GM12874 (cell line): ENCODE data around the gene KIF2C.

ENCODE experiments used
- TF ChIP-seq, protein P1 (sequence below): IDR thresholded peaks from 2 replicates; pipeline ENCODE4 v1.5.1; 2011; ENCODE audit warnings: low read depth, mild to moderate bottlenecking, control low read depth, low read length, moderate library complexity; ENCODE audit not compliant: insufficient read depth

KIF2C gene

GRCh38 chr1:44786138-44786840 lies 46.7 kb downstream of the KIF2C start:
- TF ChIP-seq, protein P1, sequence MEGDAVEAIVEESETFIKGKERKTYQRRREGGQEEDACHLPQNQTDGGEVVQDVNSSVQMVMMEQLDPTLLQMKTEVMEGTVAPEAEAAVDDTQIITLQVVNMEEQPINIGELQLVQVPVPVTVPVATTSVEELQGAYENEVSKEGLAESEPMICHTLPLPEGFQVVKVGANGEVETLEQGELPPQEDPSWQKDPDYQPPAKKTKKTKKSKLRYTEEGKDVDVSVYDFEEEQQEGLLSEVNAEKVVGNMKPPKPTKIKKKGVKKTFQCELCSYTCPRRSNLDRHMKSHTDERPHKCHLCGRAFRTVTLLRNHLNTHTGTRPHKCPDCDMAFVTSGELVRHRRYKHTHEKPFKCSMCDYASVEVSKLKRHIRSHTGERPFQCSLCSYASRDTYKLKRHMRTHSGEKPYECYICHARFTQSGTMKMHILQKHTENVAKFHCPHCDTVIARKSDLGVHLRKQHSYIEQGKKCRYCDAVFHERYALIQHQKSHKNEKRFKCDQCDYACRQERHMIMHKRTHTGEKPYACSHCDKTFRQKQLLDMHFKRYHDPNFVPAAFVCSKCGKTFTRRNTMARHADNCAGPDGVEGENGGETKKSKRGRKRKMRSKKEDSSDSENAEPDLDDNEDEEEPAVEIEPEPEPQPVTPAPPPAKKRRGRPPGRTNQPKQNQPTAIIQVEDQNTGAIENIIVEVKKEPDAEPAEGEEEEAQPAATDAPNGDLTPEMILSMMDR: peak; percentile 100

DNA sequence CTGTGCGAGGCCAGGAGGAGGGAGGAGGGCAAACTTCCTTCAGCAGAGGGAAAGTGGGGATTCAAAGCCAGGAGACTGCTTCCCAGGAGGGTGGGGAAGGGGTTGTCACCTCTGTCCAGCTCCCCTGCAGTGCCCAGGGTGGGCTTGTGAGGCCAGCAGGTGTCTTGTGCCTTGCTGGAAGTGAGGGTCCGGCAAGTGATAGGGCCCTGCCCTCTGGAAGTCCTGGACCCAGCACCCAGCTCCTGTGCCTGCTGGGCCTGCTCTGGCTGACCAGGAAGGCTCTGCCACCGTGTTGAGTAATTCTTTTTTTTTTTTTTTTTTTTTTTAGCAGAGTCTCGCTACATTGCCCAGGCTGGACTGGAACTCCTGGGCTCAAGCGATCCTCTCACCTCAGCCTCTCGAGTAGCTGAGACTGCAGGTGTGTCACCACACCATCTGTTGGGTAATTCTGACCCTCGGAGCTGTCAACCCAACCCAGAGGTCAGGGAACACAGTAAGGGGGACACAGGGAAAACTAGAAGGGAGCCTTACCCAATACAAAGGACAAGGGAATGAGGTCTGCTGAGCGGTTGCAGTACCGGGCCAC lies 47.3 kb downstream of the KIF2C start:
- TF ChIP-seq, protein P1: no peak

DNA sequence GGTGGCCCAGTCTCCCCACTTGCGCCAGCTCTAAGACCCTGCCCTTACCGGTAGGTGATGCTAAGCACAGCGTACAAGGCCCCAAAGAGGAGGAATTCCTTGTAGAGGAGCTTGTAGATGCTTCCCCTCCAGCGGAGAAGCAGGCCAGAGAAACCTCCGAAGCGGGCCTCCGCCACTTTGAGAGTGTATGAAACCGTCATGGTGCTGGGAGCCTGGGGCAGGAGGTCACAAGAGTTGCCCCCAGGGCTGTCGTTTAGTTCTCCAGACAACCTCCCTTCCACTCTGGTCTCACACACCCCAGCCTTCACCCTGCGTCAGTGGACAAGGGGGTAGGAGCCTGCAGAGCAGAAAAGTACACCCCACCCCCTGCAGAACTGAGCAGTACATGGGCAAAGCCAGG lies 47.9 kb downstream of the KIF2C start:
- TF ChIP-seq, protein P1: no peak

DNA sequence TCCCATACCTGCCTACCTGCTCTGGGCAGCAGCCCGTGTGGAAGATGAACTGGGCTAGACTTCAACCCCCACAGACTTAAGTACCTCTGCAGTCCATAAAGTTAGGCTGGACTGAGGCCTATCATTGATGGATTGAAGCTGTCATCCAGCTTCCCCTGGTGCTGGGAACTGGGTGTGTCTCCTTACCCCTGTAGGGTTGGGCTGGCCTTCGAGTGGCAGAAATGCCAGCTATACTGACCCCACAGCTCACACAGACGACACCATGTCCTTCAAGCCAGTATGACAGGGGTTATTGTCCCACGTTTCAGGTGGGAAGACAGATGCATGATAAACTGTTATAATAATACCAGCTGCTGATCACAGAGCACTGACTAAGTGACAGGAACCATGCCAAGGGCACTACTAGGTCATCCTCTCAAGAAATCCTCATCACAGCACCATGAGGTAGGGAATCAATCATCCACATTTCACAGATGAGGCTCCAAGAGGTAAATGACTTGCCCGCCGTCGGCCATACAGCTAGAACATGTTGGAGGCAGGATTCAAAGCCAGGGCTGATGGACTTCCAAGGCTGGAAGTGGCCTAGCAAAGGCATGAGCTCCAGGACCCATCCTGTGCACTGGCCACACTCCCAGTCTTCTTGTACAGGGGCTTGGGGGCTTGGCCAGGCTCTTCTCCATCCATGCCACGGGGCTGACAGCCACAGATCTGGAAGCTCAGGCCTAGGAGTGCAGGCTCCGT lies 48.7 kb downstream of the KIF2C start, which contains the start of gene BEST4:
Gene BEST4, minus strand, starts transcription at position 51 of the 741 bp plus-strand sequence. CDS start 465 bp downstream, outside the sequence.
- TF ChIP-seq, protein P1: no peak

- TF ChIP-seq, protein P1: no peak
Observed at GRCh38 chr1:44790968-44791801, 51.5 kb downstream of the KIF2C start.

DNA sequence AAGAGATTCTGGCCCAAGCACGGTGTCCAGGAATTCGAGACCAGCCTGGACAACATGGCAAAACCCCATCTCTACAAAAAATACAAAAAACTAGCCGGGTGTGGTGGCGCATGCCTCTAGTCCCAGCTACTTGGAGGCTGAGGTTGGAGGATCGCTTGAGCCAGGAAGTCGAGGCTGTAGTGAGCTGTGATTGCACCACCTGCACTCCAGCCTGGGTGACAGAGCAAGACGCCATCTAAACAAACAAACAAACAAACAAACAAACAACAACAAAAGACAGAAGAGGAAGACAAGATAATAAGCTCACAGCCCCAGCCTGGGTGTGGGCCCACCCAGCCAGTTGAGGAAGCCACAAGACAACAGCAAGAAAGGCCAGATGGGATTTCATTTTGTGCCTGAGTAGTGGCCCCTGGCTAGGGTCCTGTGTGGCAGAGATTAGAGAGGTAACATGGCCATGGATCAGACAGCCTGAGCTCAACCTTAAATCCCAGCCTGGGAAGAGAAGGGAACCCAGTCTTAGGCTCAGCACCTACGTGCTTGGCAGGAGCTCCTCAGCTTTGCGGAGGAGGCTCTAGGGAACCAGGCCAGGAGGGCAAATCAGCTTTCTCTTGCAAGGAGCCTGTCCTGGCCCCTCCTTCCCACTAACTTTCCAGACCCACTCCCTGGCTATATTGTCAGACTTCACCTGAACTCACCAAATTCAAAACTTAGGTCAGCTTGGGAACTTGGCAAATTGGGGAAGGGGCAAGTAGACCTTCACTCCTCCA lies 53.3 kb downstream of the KIF2C start:
- TF ChIP-seq, protein P1: no peak
